HG03280 (cell line): Measurements from ENCODE around the gene SLC6A12.
"Not testable (repeated sequence)": the region's sequence is repeated elsewhere in the genome, so short reads cannot be mapped to it uniquely, and the experiment has no call there.

Experiments used
- ATAC-seq: cut with Tn5 transposase; IDR thresholded peaks from one replicate; pipeline ENCODE4 v1.9.1; 2021; ENCODE audit warnings: mild to moderate bottlenecking, moderate library complexity; ENCODE audit not compliant: unreplicated experiment

The SLC6A12 gene

GRCh38 chr12:218728-219590, 5.0 kb upstream of the SLC6A12 start:
- ATAC-seq: no peak

GRCh38 chr12:218221-218620, 4.3 kb upstream of the SLC6A12 start:
- ATAC-seq: no peak

- not testable (repeated sequence) for ATAC-seq
These were observed 3.1 kb upstream of the SLC6A12 start for GRCh38 chr12:217029-217428.

DNA sequence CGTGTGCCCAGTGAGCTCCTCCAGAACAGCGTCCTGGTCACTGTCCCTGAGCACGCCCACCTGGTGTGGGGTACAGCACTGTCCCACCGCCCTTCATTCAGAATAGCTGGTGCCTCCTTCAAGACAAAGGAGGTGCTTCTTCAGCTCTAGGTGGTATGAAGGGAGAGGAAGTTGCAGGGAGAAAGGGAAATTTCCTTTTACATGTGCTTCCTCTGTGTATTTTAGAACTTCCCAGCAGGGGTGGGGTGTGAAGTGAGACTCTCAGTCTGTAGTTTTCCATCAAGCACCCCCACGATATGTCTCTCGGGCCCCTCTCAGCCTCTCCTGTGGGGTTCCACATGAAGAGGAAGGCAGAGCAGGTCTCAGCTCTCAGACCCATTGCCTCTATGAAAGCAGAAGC, 1.2 kb upstream of the SLC6A12 start:
- no peak for ATAC-seq

DNA sequence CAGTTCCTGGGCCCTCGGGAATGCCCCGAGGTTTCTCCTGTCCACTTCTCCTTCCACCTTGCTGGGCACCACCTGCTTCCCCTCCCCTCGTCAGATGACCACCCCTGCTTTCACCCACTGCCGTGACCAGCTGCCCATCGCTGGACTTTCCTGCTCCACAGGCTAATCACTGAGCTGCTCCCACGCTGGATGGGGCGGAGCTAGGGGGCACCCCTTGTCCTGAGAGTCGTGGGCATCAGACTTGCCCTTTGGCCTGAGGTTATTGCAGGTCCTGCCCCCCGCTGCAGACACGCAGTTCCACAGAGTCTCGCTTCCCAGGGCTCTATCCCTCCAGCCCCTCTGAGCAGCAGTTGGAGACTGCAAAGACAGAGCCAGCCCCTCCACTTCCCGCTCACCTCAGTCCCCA, 427 bp downstream of the SLC6A12 start:
- no peak for ATAC-seq

DNA sequence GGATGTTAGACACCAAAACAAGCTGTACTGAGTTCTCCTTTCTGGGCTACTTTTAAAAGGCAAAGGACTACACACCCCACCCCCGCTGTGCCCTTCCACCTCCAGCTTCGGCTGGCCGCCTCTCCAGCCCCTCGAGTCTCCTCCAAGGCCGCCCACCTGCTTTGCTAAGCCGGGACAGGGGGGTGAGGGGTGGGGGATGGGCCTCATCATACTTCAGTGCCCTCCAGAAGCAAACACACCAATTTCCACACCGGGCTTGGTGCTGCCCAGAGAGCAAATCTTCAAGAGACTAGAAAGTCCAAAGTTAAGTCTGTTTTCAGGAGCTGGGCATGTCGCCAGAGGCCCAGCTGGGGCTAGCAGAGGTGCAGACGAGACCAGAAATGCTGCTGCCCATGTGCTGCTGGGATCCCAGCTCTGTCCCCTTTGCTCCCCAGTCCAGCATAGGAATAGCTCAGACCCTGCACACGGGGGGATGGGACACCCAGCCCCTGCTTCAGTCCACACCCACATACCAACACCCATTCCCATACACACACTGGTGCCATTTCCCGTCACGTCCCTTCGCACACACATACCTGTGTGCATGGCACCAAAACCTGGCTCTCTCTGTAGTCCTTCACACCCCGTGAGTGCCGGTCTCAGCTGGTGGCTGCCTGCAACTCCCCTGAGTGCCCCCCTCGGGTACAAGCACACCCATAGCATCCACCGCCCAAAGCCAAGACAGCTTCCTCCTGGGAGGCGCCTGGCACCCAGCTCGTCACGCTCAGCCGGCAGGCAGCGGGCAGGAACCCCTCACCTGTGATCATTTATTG, 1.0 kb downstream of the SLC6A12 start:
- no peak for ATAC-seq

DNA sequence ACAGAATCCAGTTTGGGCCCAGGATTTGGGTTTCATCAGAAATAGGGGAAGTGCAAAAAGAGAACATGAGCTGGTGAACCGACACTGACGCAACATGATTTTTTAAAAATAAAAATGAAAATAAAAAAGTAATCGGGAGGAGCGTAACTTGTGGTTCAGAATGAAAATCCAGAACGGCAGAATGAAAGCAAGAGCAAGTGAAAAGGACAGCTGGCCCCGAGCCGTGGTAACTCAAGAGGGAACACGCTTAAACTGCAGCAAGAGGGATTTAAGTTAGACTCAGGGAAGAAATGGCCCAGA, 1.6 kb downstream of the SLC6A12 start:
- no peak for ATAC-seq

DNA sequence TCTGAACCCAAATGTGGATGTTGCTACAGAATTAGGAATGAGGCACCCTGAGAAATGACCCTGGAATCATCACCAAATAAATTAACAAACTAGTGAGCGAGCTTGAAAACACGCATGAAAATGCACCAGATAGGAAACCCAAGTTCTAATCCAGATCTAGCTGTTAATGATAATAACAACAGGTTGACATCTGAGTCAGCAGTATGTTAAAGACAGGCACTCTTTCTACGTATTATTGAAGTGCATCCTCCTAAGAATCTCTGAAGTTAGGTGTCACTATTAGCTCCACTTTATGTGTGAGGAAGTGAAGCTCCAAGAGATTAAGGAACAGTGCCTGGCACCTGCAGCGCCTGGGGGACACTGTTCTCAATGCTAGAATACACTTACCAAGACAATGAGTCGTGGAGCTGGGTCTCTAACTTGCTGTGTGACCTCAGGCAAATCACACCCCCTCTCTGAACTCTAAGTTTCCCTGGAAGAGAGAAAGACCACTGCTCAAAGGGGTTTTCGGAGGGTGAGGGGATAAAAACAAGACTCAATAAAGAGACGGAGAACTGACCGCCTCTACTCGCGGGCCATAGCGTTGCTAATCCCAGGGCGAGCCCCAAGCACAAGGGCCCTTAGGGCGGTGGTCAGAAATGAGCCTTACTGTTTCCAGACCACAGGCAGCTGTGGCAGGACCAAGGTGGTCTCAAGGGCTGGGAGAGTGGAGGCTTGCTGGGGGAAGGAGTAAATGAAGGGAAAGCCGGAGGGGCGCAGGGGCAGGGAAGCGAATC, 2.1 kb downstream of the SLC6A12 start:
- no peak for ATAC-seq

DNA sequence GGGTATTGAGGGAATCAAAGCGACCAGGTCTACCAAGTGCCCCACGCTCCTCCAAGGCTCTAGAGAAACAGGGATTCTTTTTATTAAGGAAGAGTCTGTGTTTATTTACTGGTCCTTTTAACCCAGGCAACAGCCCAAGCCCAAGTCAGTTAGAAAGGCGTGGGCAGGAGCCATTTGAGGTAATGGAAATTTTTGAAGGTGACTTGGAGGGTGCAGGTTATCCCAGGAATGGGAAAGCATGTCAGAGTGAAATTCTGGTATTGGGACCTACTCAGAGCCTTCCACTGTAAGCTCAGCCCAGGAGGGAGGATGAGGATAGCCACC, 2.9 kb downstream of the SLC6A12 start:
- no peak for ATAC-seq

- ATAC-seq: no peak
These were observed 3.4 kb downstream of the SLC6A12 start for GRCh38 chr12:210277-211141.

DNA sequence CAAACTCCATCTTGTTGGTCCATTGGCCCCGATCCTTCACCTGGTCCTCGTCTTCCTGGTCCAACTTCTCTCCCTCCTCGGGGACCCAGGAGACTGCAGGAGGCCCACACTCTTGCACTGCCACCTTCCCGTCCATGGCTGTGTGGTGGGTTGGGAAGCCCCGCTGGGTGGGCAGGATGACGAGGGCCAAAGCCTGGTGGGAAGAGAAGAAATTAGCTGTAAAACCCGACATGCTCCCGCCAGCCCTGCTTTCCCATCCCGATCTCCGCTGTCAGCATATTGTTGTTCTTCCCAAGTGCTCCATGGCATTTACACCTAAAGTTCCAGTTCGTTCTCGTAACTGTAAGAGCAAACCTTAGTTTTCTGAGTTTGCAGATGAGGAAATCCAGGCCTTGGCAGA, 4.1 kb downstream of the SLC6A12 start:
- no peak for ATAC-seq

GRCh38 chr12:209246-209645, 4.7 kb downstream of the SLC6A12 start:
- no peak for ATAC-seq

- no peak for ATAC-seq
These were observed 5.1 kb downstream of the SLC6A12 start for GRCh38 chr12:208813-209212.

- no peak for ATAC-seq
These were observed 6.2 kb downstream of the SLC6A12 start for GRCh38 chr12:207804-208203.

- no peak for ATAC-seq
These were observed 7.1 kb downstream of the SLC6A12 start for GRCh38 chr12:206746-207440.

GRCh38 chr12:205026-205425, 8.9 kb downstream of the SLC6A12 start:
- no peak for ATAC-seq

GRCh38 chr12:204261-204678, 9.7 kb downstream of the SLC6A12 start:
- ATAC-seq: no peak

GRCh38 chr12:203462-204260, 10.3 kb downstream of the SLC6A12 start:
- no peak for ATAC-seq

GRCh38 chr12:203074-203461, 10.9 kb downstream of the SLC6A12 start:
- no peak for ATAC-seq
